HG03571 (cell line): Measurements from ENCODE around the gene MGST3.
A peak's percentile ranks its signal among the peaks of the same experiment; 100 is the strongest.
"Not testable (repeated sequence)": the region's sequence is repeated elsewhere in the genome, so short reads cannot be mapped to it uniquely, and the experiment has no call there.

ENCODE experiments used
- ATAC-seq: cut with Tn5 transposase; IDR thresholded peaks from one replicate; pipeline ENCODE4 v1.9.1; 2021; ENCODE audit not compliant: unreplicated experiment

The MGST3 gene

GRCh38 chr1:165629151-165629550, 1.9 kb upstream of the MGST3 start:
- no peak for ATAC-seq

- no peak for ATAC-seq
These were observed 996 bp upstream of the MGST3 start for GRCh38 chr1:165629848-165630628.

- ATAC-seq: peak; percentile 38
These were observed 513 bp downstream of the MGST3 start for GRCh38 chr1:165631342-165632151.

GRCh38 chr1:165632152-165632469, 1.1 kb downstream of the MGST3 start:
- no peak for ATAC-seq

GRCh38 chr1:165632491-165632890, 1.5 kb downstream of the MGST3 start:
- ATAC-seq: no peak

GRCh38 chr1:165633614-165634013, 2.6 kb downstream of the MGST3 start:
- no peak for ATAC-seq

- ATAC-seq: no peak
These were observed 3.3 kb downstream of the MGST3 start for GRCh38 chr1:165634154-165634921.

GRCh38 chr1:165635329-165635728, 4.3 kb downstream of the MGST3 start:
- peak; percentile 30 for ATAC-seq

- no peak for ATAC-seq
These were observed 4.8 kb downstream of the MGST3 start for GRCh38 chr1:165635823-165636222.

GRCh38 chr1:165637427-165637826, 6.4 kb downstream of the MGST3 start:
- no peak for ATAC-seq

- ATAC-seq: not testable (repeated sequence)
These were observed 7.2 kb downstream of the MGST3 start for GRCh38 chr1:165638211-165638610.

- ATAC-seq: no peak
These were observed 9.0 kb downstream of the MGST3 start for GRCh38 chr1:165639821-165640623.

GRCh38 chr1:165641231-165641987, 10.4 kb downstream of the MGST3 start:
- ATAC-seq: no peak

GRCh38 chr1:165644064-165644735, 13.2 kb downstream of the MGST3 start:
- no peak for ATAC-seq

- ATAC-seq: peak; percentile 59
These were observed 14.8 kb downstream of the MGST3 start for GRCh38 chr1:165645654-165646366.

- no peak for ATAC-seq
These were observed 16.5 kb downstream of the MGST3 start for GRCh38 chr1:165647517-165647916.

GRCh38 chr1:165647970-165648369, 16.9 kb downstream of the MGST3 start:
- ATAC-seq: no peak

GRCh38 chr1:165648919-165649572, 18.0 kb downstream of the MGST3 start:
- ATAC-seq: no peak
